OCI-LY3 (cell line): ENCODE data around the gene C12orf42.

Source experiments
- EZH2phosphoT487 ChIP-seq: fragments of 200-600 bp; shearing (Covaris generic); IDR thresholded peaks from 2 replicates; pipeline ENCODE4 v1.6.1; 2018; ENCODE audit warnings: antibody characterized with exemption, mixed run types, low read depth
- TF ChIP-seq, protein P1 (sequence below): fragments of 200-600, 300-600 bp; sonication (generic); IDR thresholded peaks from 2 replicates; pipeline ENCODE4 v1.5.1; 2014; ENCODE audit warnings: antibody characterized with exemption, low read length, low read depth

DNA sequence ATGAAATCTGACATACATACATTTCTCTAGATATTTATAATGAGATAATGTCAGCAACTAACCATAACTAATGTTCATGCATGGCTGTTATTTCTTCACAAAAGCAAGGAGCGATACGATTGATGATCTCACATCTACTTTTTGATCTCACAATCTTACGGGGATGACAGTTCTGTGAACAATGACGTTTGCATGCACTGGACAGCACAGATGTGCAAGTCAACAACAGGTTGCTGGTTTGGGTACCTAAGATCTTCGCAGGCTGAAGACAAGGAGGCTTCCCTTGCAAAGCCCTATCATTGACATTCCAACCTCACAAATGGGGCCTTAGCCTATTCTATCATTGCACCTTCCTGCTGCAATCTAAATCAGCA lies 53.6 kb downstream of the C12orf42 start:
- TF ChIP-seq, protein P1, sequence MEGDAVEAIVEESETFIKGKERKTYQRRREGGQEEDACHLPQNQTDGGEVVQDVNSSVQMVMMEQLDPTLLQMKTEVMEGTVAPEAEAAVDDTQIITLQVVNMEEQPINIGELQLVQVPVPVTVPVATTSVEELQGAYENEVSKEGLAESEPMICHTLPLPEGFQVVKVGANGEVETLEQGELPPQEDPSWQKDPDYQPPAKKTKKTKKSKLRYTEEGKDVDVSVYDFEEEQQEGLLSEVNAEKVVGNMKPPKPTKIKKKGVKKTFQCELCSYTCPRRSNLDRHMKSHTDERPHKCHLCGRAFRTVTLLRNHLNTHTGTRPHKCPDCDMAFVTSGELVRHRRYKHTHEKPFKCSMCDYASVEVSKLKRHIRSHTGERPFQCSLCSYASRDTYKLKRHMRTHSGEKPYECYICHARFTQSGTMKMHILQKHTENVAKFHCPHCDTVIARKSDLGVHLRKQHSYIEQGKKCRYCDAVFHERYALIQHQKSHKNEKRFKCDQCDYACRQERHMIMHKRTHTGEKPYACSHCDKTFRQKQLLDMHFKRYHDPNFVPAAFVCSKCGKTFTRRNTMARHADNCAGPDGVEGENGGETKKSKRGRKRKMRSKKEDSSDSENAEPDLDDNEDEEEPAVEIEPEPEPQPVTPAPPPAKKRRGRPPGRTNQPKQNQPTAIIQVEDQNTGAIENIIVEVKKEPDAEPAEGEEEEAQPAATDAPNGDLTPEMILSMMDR, result no peak
- no peak for TF ChIP-seq EZH2phosphoT487
